GM23338 (cell line): ENCODE results near the gene FNDC11. TPM values are rescaled to one million over a fixed set of nuclear protein-coding genes. Genes with fewer than 3 reads are reported as not detected.

Experiments
- ATAC-seq: fragments of 200-7000 bp; cut with Tn5 transposase; 3 replicates; pipeline ENCODE4 v1.9.1; 2020
- DNase-seq: peaks from one replicate; pipeline ENCODE4 v3.0.0-alpha.2; 2015; ENCODE audit warnings: low spot score
- H2AFZ ChIP-seq: fragments of 200-600 bp; sonication (generic); 2 replicates; pipeline ENCODE4 v1.8.0; 2016; ENCODE audit warnings: antibody characterized with exemption, mild to moderate bottlenecking, moderate library complexity
- H3F3A ChIP-seq: fragments of 200-600 bp; sonication (generic); replicated peaks from 2 replicates; pipeline ENCODE4 v1.8.0; 2017; ENCODE audit warnings: antibody characterized with exemption, mixed run types, low read depth
- H3K27ac ChIP-seq: fragments of 200-600 bp; sonication (generic); 2 replicates; pipeline ENCODE4 v1.6.1; 2016; ENCODE audit warnings: low read depth
- H3K27me3 ChIP-seq: fragments of 200-600 bp; sonication (generic); 2 replicates; pipeline ENCODE4 v1.8.0; 2016; ENCODE audit warnings: mild to moderate bottlenecking, mixed run types, moderate library complexity; ENCODE audit not compliant: insufficient read depth
- H3K36me3 ChIP-seq: fragments of 200-600 bp; sonication (generic); 2 replicates; pipeline ENCODE4 v1.8.0; 2016; ENCODE audit warnings: mild to moderate bottlenecking; ENCODE audit not compliant: insufficient read depth
- H3K4me1 ChIP-seq: fragments of 200-600 bp; sonication (generic); 2 replicates; pipeline ENCODE4 v1.8.0; 2016; ENCODE audit warnings: mild to moderate bottlenecking, moderate library complexity; ENCODE audit not compliant: insufficient read depth
- H3K4me2 ChIP-seq: fragments of 200-600 bp; sonication (generic); 2 replicates; pipeline ENCODE4 v1.7.1; 2017; ENCODE audit warnings: mixed run types
- H3K4me3 ChIP-seq: fragments of 200-600 bp; sonication (generic); 2 replicates; pipeline ENCODE4 v1.6.1; 2016; ENCODE audit warnings: mixed run types
- H3K79me2 ChIP-seq: fragments of 200-600 bp; sonication (generic); replicated peaks from 2 replicates; pipeline ENCODE4 v1.8.0; 2017; ENCODE audit warnings: mild to moderate bottlenecking; ENCODE audit not compliant: insufficient read depth
- H3K9me2 ChIP-seq: fragments of 200-600 bp; sonication (generic); 2 replicates; pipeline ENCODE4 v1.8.0; 2017; ENCODE audit not compliant: insufficient read depth
- H4K20me1 ChIP-seq: fragments of 200-600 bp; sonication (generic); replicated peaks from 2 replicates; pipeline ENCODE4 v1.8.0; 2017; ENCODE audit warnings: mild to moderate bottlenecking; ENCODE audit not compliant: insufficient read depth
- H3K27ac Mint-ChIP-seq: 2 replicates; pipeline ENCODE4 v1.8.0; 2020; ENCODE audit warnings: inconsistent platforms, mild to moderate bottlenecking, moderate library complexity, mixed read lengths
- H3K27me3 Mint-ChIP-seq: 3 replicates; pipeline ENCODE4 v1.8.0; 2022; ENCODE audit warnings: low read depth, mild to moderate bottlenecking, moderate library complexity, mixed read lengths, inconsistent platforms; ENCODE audit not compliant: insufficient read depth, poor library complexity
- H3K36me3 Mint-ChIP-seq: 3 replicates; pipeline ENCODE4 v1.8.0; 2021; ENCODE audit warnings: low read depth, mild to moderate bottlenecking, inconsistent platforms, moderate library complexity, mixed read lengths
- H3K4me1 Mint-ChIP-seq: 3 replicates; pipeline ENCODE4 v1.8.0; 2020; ENCODE audit warnings: mild to moderate bottlenecking, inconsistent platforms, mixed read lengths
- H3K4me3 Mint-ChIP-seq: 3 replicates; pipeline ENCODE4 v1.8.0; 2021; ENCODE audit warnings: moderate library complexity, mild to moderate bottlenecking, inconsistent platforms, mixed read lengths
- H3K9me3 Mint-ChIP-seq: 3 replicates; pipeline ENCODE4 v1.8.0; 2020; ENCODE audit warnings: moderate library complexity, mild to moderate bottlenecking, inconsistent platforms, mixed read lengths
- CREB1 ChIP-seq: fragments of 250-450 bp; sonication (Bioruptor Pico); IDR thresholded peaks from 2 replicates; pipeline ENCODE4 v1.5.0; 2020; ENCODE audit warnings: low read depth, mild to moderate bottlenecking, moderate library complexity
- CTCF ChIP-seq, 2 experiments: fragments of 200-600 bp in 1 of 2; sonication (generic) in 1 of 2; conservative IDR thresholded peaks; 2 replicates each; pipeline versions ENCODE4 v1.5.1 to v1.6.1; 2016 to 2017; ENCODE audit warnings: antibody characterized with exemption in 2 of 2, low read depth in 2 of 2, mild to moderate bottlenecking in 2 of 2, moderate library complexity in 1 of 2
- ETS1 ChIP-seq: IDR thresholded peaks from 2 replicates; pipeline ENCODE4 v1.6.1; 2016; ENCODE audit warnings: antibody characterized with exemption
- EZH2 ChIP-seq: fragments of 200-600 bp; sonication (generic); IDR thresholded peaks from one replicate; pipeline ENCODE4 v1.8.0; 2017; ENCODE audit warnings: antibody characterized with exemption, mild to moderate bottlenecking, low read depth; ENCODE audit not compliant: unreplicated experiment
- EZH2phosphoT487 ChIP-seq: fragments of 200-600 bp; sonication (generic); IDR thresholded peaks from one replicate; pipeline ENCODE4 v1.8.1; 2018; ENCODE audit warnings: antibody characterized with exemption; ENCODE audit not compliant: unreplicated experiment
- JUNB ChIP-seq: IDR thresholded peaks from one replicate; pipeline ENCODE4 v1.6.1; 2016; ENCODE audit warnings: antibody characterized with exemption; ENCODE audit not compliant: unreplicated experiment
- NANOG ChIP-seq: IDR thresholded peaks from 2 replicates; pipeline ENCODE4 v1.6.1; 2016; ENCODE audit warnings: antibody characterized with exemption, borderline replicate concordance
- POLR2AphosphoS5 ChIP-seq: IDR thresholded peaks from 2 replicates; pipeline ENCODE4 v1.6.1; 2016; ENCODE audit warnings: antibody characterized with exemption, low read depth
- REST ChIP-seq: IDR thresholded peaks from one replicate; pipeline ENCODE4 v1.6.1; 2018; ENCODE audit warnings: antibody characterized with exemption; ENCODE audit not compliant: unreplicated experiment
- ZNF114 ChIP-seq: fragments of 250-450 bp; sonication (Bioruptor Pico); IDR thresholded peaks from 2 replicates; pipeline ENCODE4 v1.5.0; 2020; ENCODE audit warnings: mild to moderate bottlenecking, moderate library complexity
- ZNF331 ChIP-seq: fragments of 250-450 bp; sonication (Bioruptor Pico); IDR thresholded peaks from 2 replicates; pipeline ENCODE4 v1.5.0; 2020; ENCODE audit warnings: low read depth, mild to moderate bottlenecking, moderate library complexity
- ZNF462 ChIP-seq: fragments of 250-450 bp; sonication (Bioruptor Pico); IDR thresholded peaks from 2 replicates; pipeline ENCODE4 v1.5.0; 2020; ENCODE audit warnings: mild to moderate bottlenecking, moderate library complexity
- polyA plus RNA-seq: library from polyadenylated mRNA; unstranded; fragments of >200 nt; fragmentation: Nextera tagmentation; extraction: Ambion mirVana; gene quantifications from 2 replicates; pipeline ENCODE4 v1.2.1, GENCODE V29; 2016
- total RNA-seq: library from RNA; depleted of rRNA; stranded (reverse); fragments of >200 nt; shearing (Covaris generic); gene quantifications from 2 replicates; pipeline ENCODE4 v1.2.3, GENCODE V29; 2014

The FNDC11 gene
- total and polyA plus RNA-seq, 2 experiments from 2014 or later, result 3.4 to 5.3 TPM

- TF ChIP-seq CREB1 (no peak), ZNF114 (CRISPR knock-in tag) (no peak), EZH2 (no peak), NANOG (no peak), ZNF331 (CRISPR knock-in tag) (no peak)
These were observed 13.1 kb downstream of the FNDC11 start (continued) for GRCh38 chr20:63567136-63567385.

- Histone ChIP-seq H3K4me1 (no peaks in the 10 kb centered on the region), H4K20me1 (no peaks in the 10 kb centered on the region), H3K36me3 (no peaks in the 10 kb centered on the region), H3K27me3 (no peaks in the 10 kb centered on the region), H3K4me2 (no peak overlapping the region), H3K4me3 (no peak overlapping the region), H3K79me2 (no peaks in the 10 kb centered on the region), H3K9me2 (no peaks in the 10 kb centered on the region), H3K27ac (no peak overlapping the region), H3F3A (no peaks in the 10 kb centered on the region), H2AFZ (no peak overlapping the region)
- H3K4me1 Mint-ChIP-seq, result no peaks in the 10 kb centered on the region
- no peaks in the 10 kb centered on the region for H3K27me3 Mint-ChIP-seq
- no peak overlapping the region for H3K27ac Mint-ChIP-seq
- H3K4me3 Mint-ChIP-seq, result no peak overlapping the region
- no peak for ATAC-seq
- H3K36me3 Mint-ChIP-seq, result no peaks in the 10 kb centered on the region
- no peaks in the 10 kb centered on the region for H3K9me3 Mint-ChIP-seq
- DNase-seq, result no peak
- TF ChIP-seq EZH2phosphoT487 (no peak), ETS1 (no peak), CREB1 (no peak), NANOG (no peak), ZNF462 (CRISPR knock-in tag) (no peak), ZNF331 (CRISPR knock-in tag) (no peak), ZNF114 (CRISPR knock-in tag) (no peak), JUNB (no peak), REST (no peak), POLR2AphosphoS5 (no peak), CTCF (conservative IDR thresholded peaks at IDR 0.05; ENCODE audit: low read depth in 2 of 2) (no peak), EZH2 (no peak)
These were observed 13.6 kb downstream of the FNDC11 start for GRCh38 chr20:63567386-63568169.
